Measurements from ENCODE around the gene MBOAT1. TPM values are rescaled to one million over a fixed set of nuclear protein-coding genes. Genes with fewer than 3 reads are reported as not detected.

MBOAT1 gene, protein sequence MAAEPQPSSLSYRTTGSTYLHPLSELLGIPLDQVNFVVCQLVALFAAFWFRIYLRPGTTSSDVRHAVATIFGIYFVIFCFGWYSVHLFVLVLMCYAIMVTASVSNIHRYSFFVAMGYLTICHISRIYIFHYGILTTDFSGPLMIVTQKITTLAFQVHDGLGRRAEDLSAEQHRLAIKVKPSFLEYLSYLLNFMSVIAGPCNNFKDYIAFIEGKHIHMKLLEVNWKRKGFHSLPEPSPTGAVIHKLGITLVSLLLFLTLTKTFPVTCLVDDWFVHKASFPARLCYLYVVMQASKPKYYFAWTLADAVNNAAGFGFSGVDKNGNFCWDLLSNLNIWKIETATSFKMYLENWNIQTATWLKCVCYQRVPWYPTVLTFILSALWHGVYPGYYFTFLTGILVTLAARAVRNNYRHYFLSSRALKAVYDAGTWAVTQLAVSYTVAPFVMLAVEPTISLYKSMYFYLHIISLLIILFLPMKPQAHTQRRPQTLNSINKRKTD
- 1 to 10 TPM; 5.9 to 6.6 TPM for polyA plus RNA-seq

DNA sequence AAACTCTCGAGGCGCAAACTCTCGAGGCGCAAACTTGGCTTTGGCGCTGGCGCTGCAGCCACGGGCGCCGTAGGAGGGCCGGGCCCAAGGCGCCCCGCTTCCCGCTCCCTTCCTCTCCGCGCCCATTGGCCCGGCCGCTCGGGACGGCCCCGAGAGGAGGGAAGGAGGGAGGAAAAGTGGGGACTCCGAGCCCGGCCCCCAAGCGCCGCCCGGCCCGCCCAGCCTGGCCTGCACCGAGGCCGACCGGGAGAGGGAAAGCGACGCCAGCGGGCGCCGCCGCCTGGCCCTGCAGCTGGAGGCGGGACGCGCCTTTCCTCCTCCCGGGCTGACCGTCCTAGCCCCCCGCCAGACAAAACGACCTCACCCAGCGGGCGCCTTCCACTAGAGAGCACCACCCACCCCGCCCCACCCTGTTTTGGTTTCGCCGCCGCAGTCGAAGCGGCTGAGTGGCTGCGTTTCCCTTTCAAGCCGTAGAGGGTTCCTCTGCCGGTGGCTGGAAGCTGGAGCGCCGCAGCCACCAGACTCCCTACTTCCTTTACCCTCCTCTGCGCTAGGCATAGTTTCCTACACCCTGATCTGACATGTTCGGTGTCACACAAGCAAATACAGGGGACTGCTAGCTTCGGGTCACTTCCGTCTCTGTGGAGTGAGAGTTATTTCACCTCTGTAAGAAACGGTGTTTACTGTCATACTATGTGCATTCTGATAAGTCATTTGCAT lies at the start of gene MBOAT1:
TSS of gene MBOAT1 (minus strand) at position 78 of the 720 bp plus-strand sequence. CDS start 235 bp downstream, outside the sequence.
- no peaks in the 10 kb centered on the region for H3K9me3 ChIP-seq (ENCODE audit: control insufficient read depth in 2 of 2, insufficient read depth in 1 of 2, low read depth in 1 of 2, low read length in 1 of 2)
- H3K27me3 ChIP-seq (ENCODE audit: control insufficient read depth in 1 of 2, insufficient read depth in 2 of 2, low read length in 2 of 2): no peaks in the 10 kb centered on the region
- peak within 1 kb of the TSS; percentile 80 to 93 for H3K27ac ChIP-seq (ENCODE audit: low read depth in 2 of 2, low read length in 1 of 2)
- H3K36me3 ChIP-seq (ENCODE audit: control insufficient read depth in 2 of 2, insufficient read depth in 2 of 2, low read length in 1 of 2): no peaks in the 10 kb centered on the region
- H3K4me1 ChIP-seq (ENCODE audit: control insufficient read depth in 2 of 2, insufficient read depth in 2 of 2, low read length in 1 of 2): peaks cover 0 to 5% of the 10 kb centered on the region in 2 donors
- H3K4me3 ChIP-seq (ENCODE audit: low read depth in 1 of 2, low read length in 2 of 2): peak within 1 kb of the TSS; percentile 63 to 74
- 1% methylated on average over 43 to 60 of the region's 60 CpGs for WGBS, 2 donors

DNA sequence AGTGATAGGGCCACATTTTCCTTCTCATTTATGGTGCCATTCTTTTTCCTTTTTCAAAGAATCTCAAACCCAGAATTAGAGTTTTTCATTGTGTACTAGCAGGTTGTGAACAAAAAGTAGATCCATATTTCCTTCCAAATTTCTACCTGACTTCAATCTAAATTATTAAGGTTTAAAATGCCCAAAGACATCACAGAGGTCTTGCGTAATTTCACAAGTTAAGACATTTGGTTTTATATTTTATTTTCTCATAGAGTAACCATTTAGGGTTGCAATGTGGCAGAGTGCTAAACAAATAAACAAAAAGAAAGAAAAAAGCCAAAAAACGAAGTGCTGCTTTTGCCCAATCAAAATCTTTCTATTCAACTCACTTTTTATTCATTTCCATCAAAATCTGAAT lies 49.4 kb upstream of the MBOAT1 start:
- H3K27me3 ChIP-seq (ENCODE audit: control insufficient read depth in 1 of 2, insufficient read depth in 2 of 2, low read length in 2 of 2): no peaks in the 10 kb centered on the region
- H3K9me3 ChIP-seq (ENCODE audit: control insufficient read depth in 2 of 2, insufficient read depth in 1 of 2, low read depth in 1 of 2, low read length in 1 of 2): no peaks in the 10 kb centered on the region
- no peaks in the 10 kb centered on the region for H3K4me1 ChIP-seq (ENCODE audit: control insufficient read depth in 2 of 2, insufficient read depth in 2 of 2, low read length in 1 of 2)
- WGBS, 2 donors: 71 to 78% methylated on average over 2 of the region's 2 CpGs
- no peak overlapping the region for H3K27ac ChIP-seq (ENCODE audit: low read depth in 2 of 2, low read length in 1 of 2)
- H3K4me3 ChIP-seq (ENCODE audit: low read depth in 1 of 2, low read length in 2 of 2): no peak overlapping the region
- H3K36me3 ChIP-seq (ENCODE audit: control insufficient read depth in 2 of 2, insufficient read depth in 2 of 2, low read length in 1 of 2): no peaks in the 10 kb centered on the region

DNA sequence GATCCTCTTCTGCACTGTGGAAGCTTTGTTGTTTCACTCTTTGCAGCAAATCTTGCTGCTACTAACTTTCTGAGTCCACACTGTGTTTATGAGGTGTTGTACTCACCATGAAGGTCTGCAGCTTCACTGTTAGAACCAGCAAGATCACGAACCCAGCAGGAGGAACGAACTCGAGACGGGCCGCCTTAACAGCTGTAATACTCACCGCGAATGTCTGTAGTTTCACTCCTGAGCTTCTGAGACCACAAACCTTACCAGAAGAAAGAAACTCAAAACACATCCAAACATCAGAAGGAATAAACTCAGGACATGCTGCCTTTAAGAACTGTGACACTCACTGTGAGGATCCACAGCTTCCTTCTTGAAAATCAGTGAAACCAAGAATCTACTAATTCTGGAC lies 48.1 kb upstream of the MBOAT1 start:
- Histone ChIP-seq H3K9me3 (ENCODE audit: control insufficient read depth in 2 of 2, insufficient read depth in 1 of 2, low read depth in 1 of 2, low read length in 1 of 2) (no peaks in the 10 kb centered on the region), H3K27ac (ENCODE audit: low read depth in 2 of 2, low read length in 1 of 2) (no peak overlapping the region), H3K4me3 (ENCODE audit: low read depth in 1 of 2, low read length in 2 of 2) (no peak overlapping the region), H3K27me3 (ENCODE audit: control insufficient read depth in 1 of 2, insufficient read depth in 2 of 2, low read length in 2 of 2) (no peaks in the 10 kb centered on the region), H3K36me3 (ENCODE audit: control insufficient read depth in 2 of 2, insufficient read depth in 2 of 2, low read length in 1 of 2) (no peaks in the 10 kb centered on the region), H3K4me1 (ENCODE audit: control insufficient read depth in 2 of 2, insufficient read depth in 2 of 2, low read length in 1 of 2) (no peaks in the 10 kb centered on the region)
- 91 to 92% methylated on average over 7 of the region's 7 CpGs for WGBS, 2 donors

DNA sequence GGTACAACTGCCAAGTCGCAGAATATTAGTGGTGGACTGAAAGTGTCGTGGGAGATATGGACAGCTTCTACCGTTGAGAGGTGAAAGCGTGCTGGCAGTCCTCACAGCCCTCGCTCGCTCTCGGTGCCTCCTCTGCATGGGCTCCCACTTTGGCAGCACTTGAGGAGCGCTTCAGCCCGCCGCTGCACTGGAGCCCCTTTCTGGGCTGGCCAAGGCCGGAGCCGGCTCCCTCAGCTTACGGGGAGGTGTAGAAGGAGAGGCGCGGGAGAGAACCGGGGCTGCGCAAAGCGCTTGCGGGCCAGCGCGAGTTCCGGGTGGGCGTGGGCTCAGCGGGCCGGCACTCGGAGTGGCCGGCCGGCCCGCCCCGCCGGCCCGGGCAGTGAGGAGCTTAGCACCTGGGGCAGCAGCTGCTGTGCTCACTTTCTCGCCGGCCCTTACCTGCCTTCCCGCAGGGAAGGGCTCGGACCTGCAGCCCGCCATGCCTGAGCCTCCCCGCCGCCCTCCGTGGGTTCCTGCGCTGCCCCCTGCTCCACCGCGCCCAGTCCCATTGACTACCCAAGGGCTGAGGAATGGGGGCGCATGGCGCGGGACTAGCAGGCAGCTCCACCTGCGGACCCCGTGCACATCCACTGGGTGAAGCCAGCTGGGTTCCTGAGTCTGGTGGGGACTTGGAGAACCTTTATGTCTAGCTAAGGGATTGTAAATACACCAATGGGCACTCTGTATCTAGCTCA lies 47.2 kb upstream of the MBOAT1 start:
- no peak overlapping the region for H3K4me3 ChIP-seq (ENCODE audit: low read depth in 1 of 2, low read length in 2 of 2)
- H3K4me1 ChIP-seq (ENCODE audit: control insufficient read depth in 2 of 2, insufficient read depth in 2 of 2, low read length in 1 of 2): no peaks in the 10 kb centered on the region
- no peaks in the 10 kb centered on the region for H3K36me3 ChIP-seq (ENCODE audit: control insufficient read depth in 2 of 2, insufficient read depth in 2 of 2, low read length in 1 of 2)
- no peaks in the 10 kb centered on the region for H3K9me3 ChIP-seq (ENCODE audit: control insufficient read depth in 2 of 2, insufficient read depth in 1 of 2, low read depth in 1 of 2, low read length in 1 of 2)
- no peaks in the 10 kb centered on the region for H3K27me3 ChIP-seq (ENCODE audit: control insufficient read depth in 1 of 2, insufficient read depth in 2 of 2, low read length in 2 of 2)
- 95 to 96% methylated on average over 47 to 48 of the region's 48 CpGs for WGBS, 2 donors
- H3K27ac ChIP-seq (ENCODE audit: low read depth in 2 of 2, low read length in 1 of 2): no peak overlapping the region

DNA sequence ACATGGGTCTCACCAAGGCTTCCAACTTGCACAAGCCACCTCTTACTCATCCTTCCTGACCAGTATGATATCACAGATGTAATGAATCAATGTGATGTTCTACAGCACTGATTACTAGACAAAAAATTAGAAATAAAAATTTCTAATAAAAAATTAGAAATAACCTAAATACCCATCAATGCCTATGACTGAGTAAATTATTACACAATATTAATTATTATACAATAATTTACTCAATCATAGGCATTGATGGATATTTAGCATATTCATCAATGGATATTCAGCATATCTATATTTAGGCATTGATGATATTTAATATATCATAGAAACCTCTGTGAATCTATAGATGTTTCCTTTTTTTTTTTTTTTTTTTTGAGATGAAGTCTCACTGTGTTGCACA lies 43.2 kb upstream of the MBOAT1 start:
- H3K27ac ChIP-seq (ENCODE audit: low read depth in 2 of 2, low read length in 1 of 2): no peak overlapping the region
- H3K36me3 ChIP-seq (ENCODE audit: control insufficient read depth in 2 of 2, insufficient read depth in 2 of 2, low read length in 1 of 2): no peaks in the 10 kb centered on the region
- no peaks in the 10 kb centered on the region for H3K27me3 ChIP-seq (ENCODE audit: control insufficient read depth in 1 of 2, insufficient read depth in 2 of 2, low read length in 2 of 2)
- no peak overlapping the region for H3K4me3 ChIP-seq (ENCODE audit: low read depth in 1 of 2, low read length in 2 of 2)
- H3K4me1 ChIP-seq (ENCODE audit: control insufficient read depth in 2 of 2, insufficient read depth in 2 of 2, low read length in 1 of 2): no peaks in the 10 kb centered on the region
- no peaks in the 10 kb centered on the region for H3K9me3 ChIP-seq (ENCODE audit: control insufficient read depth in 2 of 2, insufficient read depth in 1 of 2, low read depth in 1 of 2, low read length in 1 of 2)

DNA sequence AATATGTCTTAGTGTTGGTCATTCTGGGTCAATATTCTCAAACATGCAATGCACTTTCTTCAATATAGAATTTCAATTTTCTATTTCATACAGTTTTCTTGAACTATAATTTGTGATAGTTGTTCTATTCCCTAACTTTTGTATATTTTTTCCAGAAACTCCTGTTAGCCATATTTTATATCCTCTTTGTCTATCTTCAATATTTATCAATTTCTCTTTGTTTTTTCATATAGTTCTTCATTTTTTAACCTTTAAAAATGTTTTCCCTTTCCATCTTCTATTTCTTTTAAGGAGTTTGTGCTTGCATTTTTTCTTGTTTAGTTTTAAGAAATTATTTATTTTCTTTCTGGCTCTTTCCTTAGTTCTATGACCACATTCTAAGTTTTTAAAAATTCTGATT lies 42.0 kb upstream of the MBOAT1 start:
- Histone ChIP-seq H3K4me3 (ENCODE audit: low read depth in 1 of 2, low read length in 2 of 2) (no peak overlapping the region), H3K27me3 (ENCODE audit: control insufficient read depth in 1 of 2, insufficient read depth in 2 of 2, low read length in 2 of 2) (no peaks in the 10 kb centered on the region), H3K4me1 (ENCODE audit: control insufficient read depth in 2 of 2, insufficient read depth in 2 of 2, low read length in 1 of 2) (no peaks in the 10 kb centered on the region), H3K9me3 (ENCODE audit: control insufficient read depth in 2 of 2, insufficient read depth in 1 of 2, low read depth in 1 of 2, low read length in 1 of 2) (no peaks in the 10 kb centered on the region), H3K36me3 (ENCODE audit: control insufficient read depth in 2 of 2, insufficient read depth in 2 of 2, low read length in 1 of 2) (no peaks in the 10 kb centered on the region), H3K27ac (ENCODE audit: low read depth in 2 of 2, low read length in 1 of 2) (no peak overlapping the region)

DNA sequence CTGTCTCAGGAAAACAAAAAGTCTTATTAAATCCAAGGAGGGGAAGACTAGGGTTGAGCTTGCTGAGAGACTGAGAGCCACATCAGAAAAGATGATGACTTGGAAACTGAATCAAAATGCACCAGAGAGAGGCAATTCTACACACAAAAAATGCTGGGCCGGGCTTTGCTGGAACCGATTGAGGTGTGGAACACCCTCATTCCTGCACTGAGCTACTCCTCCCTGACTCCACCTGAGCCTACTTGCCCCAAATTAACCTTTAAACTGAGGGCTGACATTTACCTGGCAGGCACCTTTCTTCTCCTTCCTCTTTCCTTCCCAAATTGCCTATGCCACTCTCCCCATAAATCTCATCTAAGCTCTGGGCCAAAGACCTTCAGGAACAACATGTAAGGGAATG lies 40.8 kb upstream of the MBOAT1 start:
- Histone ChIP-seq H3K4me1 (ENCODE audit: control insufficient read depth in 2 of 2, insufficient read depth in 2 of 2, low read length in 1 of 2) (no peaks in the 10 kb centered on the region), H3K27ac (ENCODE audit: low read depth in 2 of 2, low read length in 1 of 2) (peak overlapping the region; percentile 62 to 77), H3K9me3 (ENCODE audit: control insufficient read depth in 2 of 2, insufficient read depth in 1 of 2, low read depth in 1 of 2, low read length in 1 of 2) (no peaks in the 10 kb centered on the region), H3K4me3 (ENCODE audit: low read depth in 1 of 2, low read length in 2 of 2) (no peak overlapping the region), H3K27me3 (ENCODE audit: control insufficient read depth in 1 of 2, insufficient read depth in 2 of 2, low read length in 2 of 2) (no peaks in the 10 kb centered on the region), H3K36me3 (ENCODE audit: control insufficient read depth in 2 of 2, insufficient read depth in 2 of 2, low read length in 1 of 2) (no peaks in the 10 kb centered on the region)
- WGBS, 2 donors: 32 to 55% methylated on average over 2 of the region's 2 CpGs

DNA sequence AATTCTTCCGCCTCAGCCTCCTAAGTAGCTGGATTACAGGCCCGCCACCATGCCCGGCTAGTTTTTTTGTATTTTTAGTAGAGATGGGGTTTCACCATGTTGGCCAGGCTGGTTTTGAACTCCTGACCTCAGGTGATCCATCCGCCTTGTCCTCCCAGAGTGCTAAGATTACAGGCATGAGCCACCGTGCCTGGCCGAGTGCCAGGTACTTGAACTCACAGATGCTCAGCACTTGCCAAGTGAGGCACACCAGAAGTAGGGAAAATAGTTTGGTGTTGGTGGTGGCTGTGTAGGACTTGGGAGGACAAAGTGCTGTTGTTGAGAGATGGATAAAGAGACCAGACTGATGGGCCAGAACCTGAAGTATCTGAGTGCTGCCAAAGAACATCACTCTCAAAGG lies 40.0 kb upstream of the MBOAT1 start:
- WGBS, 2 donors: 67 to 75% methylated on average over 6 of the region's 6 CpGs

DNA sequence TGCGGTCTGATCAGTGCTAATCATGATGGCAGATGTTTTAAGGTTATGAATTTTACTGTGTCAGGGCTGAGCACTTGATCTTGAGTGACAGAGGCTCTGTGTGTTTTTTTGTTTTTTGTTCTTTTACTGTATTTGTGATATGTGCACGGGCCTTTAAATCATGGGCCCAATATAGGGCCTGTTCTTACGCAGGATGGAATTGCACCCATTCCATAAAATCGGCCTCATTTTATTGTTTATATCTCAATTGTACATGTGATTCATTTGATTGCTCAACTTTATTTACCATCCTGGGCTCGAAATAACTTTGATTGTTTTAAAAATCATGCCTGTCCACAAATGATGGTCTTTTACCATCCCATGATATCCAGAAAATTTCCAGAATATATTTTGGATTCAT lies 39.3 kb upstream of the MBOAT1 start:
- no peak overlapping the region for H3K27ac ChIP-seq (ENCODE audit: low read depth in 2 of 2, low read length in 1 of 2)
- no peaks in the 10 kb centered on the region for H3K36me3 ChIP-seq (ENCODE audit: control insufficient read depth in 2 of 2, insufficient read depth in 2 of 2, low read length in 1 of 2)
- no peak overlapping the region for H3K4me3 ChIP-seq (ENCODE audit: low read depth in 1 of 2, low read length in 2 of 2)
- no peaks in the 10 kb centered on the region for H3K9me3 ChIP-seq (ENCODE audit: control insufficient read depth in 2 of 2, insufficient read depth in 1 of 2, low read depth in 1 of 2, low read length in 1 of 2)
- no peaks in the 10 kb centered on the region for H3K27me3 ChIP-seq (ENCODE audit: control insufficient read depth in 1 of 2, insufficient read depth in 2 of 2, low read length in 2 of 2)
- no peaks in the 10 kb centered on the region for H3K4me1 ChIP-seq (ENCODE audit: control insufficient read depth in 2 of 2, insufficient read depth in 2 of 2, low read length in 1 of 2)
- WGBS, 2 donors: 77 to 85% methylated on average over 5 of the region's 5 CpGs

More for the DNA sequence above, 40.0 kb upstream of the MBOAT1 start:
- no peaks in the 10 kb centered on the region for H3K9me3 ChIP-seq (ENCODE audit: control insufficient read depth in 2 of 2, insufficient read depth in 1 of 2, low read depth in 1 of 2, low read length in 1 of 2)
- H3K27me3 ChIP-seq (ENCODE audit: control insufficient read depth in 1 of 2, insufficient read depth in 2 of 2, low read length in 2 of 2): no peaks in the 10 kb centered on the region
- H3K36me3 ChIP-seq (ENCODE audit: control insufficient read depth in 2 of 2, insufficient read depth in 2 of 2, low read length in 1 of 2): no peaks in the 10 kb centered on the region
- H3K27ac ChIP-seq (ENCODE audit: low read depth in 2 of 2, low read length in 1 of 2): peak overlapping the region; percentile 62 to 77
- H3K4me3 ChIP-seq (ENCODE audit: low read depth in 1 of 2, low read length in 2 of 2): no peak overlapping the region
- no peaks in the 10 kb centered on the region for H3K4me1 ChIP-seq (ENCODE audit: control insufficient read depth in 2 of 2, insufficient read depth in 2 of 2, low read length in 1 of 2)

All from esophagus (tissue), 2 donors.